ENCODE results near the gene NTN3.

DNA sequence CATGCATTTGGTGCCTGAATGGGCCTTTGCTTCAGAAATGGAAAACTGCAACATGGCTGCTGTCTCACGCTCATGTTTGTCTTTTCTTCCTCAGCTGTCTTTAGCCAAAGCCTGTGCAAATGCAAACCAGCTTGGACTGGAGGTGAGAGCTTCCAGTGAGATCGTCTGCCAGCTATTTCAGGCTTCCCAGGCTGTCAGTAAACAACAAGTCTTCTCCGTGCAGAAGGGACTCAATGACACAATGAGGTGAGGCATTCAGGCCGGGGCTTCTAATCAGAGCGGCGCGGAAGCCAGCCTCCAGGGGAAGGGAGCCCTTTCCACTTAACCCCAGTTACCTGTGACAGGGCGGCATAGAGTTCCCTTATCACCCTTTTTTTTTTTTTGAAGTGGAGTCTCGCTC lies 27.5 kb upstream of the NTN3 start:
- TF ChIP-seq, protein P1, sequence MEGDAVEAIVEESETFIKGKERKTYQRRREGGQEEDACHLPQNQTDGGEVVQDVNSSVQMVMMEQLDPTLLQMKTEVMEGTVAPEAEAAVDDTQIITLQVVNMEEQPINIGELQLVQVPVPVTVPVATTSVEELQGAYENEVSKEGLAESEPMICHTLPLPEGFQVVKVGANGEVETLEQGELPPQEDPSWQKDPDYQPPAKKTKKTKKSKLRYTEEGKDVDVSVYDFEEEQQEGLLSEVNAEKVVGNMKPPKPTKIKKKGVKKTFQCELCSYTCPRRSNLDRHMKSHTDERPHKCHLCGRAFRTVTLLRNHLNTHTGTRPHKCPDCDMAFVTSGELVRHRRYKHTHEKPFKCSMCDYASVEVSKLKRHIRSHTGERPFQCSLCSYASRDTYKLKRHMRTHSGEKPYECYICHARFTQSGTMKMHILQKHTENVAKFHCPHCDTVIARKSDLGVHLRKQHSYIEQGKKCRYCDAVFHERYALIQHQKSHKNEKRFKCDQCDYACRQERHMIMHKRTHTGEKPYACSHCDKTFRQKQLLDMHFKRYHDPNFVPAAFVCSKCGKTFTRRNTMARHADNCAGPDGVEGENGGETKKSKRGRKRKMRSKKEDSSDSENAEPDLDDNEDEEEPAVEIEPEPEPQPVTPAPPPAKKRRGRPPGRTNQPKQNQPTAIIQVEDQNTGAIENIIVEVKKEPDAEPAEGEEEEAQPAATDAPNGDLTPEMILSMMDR (IDR thresholded peaks at IDR 0.05) = no peak
- TF ChIP-seq POLR2A (IDR thresholded peaks at IDR 0.05) = no peak

All from heart left ventricle (tissue), 13 donors.